ENCODE measurements around the gene ERFL.

Gene ERFL

GRCh38 chr19:41932259-41932719, 4.0 kb upstream of the ERFL start:
- Histone ChIP-seq H3K27me3 (ENCODE audit: insufficient read depth, low read length) (peaks cover 11% of the 10 kb centered on the region; the same call in 1 of the 2 replicates), H3K9me3 (ENCODE audit: low read length) (no peaks in the 10 kb centered on the region), H3K4me2 (ENCODE audit: low read length) (no peak overlapping the region), H3K9me2 (ENCODE audit: low read depth, low read length) (no peaks in the 10 kb centered on the region), H3K79me2 (ENCODE audit: insufficient read depth, low read length) (no peaks in the 10 kb centered on the region), H4K20me1 (ENCODE audit: insufficient read depth, low read length) (no peaks in the 10 kb centered on the region), H3K27ac (ENCODE audit: low read depth, low read length, poor library complexity, severe bottlenecking) (no peak overlapping the region), H2AFZ (ENCODE audit: low read length) (no peak overlapping the region), H3F3A (ENCODE audit: insufficient read depth, low read length) (no peaks in the 10 kb centered on the region), H3K4me3 (ENCODE audit: low read depth, low read length, poor library complexity, severe bottlenecking) (no peak overlapping the region), H3K9ac (ENCODE audit: low read length) (no peak overlapping the region), H3K36me3 (ENCODE audit: insufficient read depth, low read length) (no peaks in the 10 kb centered on the region), H3K4me1 (ENCODE audit: insufficient read depth, low read length, severe bottlenecking) (peaks cover 46% of the 10 kb centered on the region)
- TF ChIP-seq CTCF (IDR thresholded peaks at IDR 0.05; ENCODE audit: low read length) = no peak
- TF ChIP-seq EZH2 (IDR thresholded peaks at IDR 0.05; ENCODE audit: borderline replicate concordance, low read length) = no peak

- no peak overlapping the region for H2AFZ ChIP-seq (ENCODE audit: low read length)
- H3K27ac ChIP-seq (ENCODE audit: low read depth, low read length, poor library complexity, severe bottlenecking) = no peak overlapping the region
- no peaks in the 10 kb centered on the region for H3F3A ChIP-seq (ENCODE audit: insufficient read depth, low read length)
- no peak overlapping the region for H3K4me3 ChIP-seq (ENCODE audit: low read depth, low read length, poor library complexity, severe bottlenecking)
- H3K27me3 ChIP-seq (ENCODE audit: insufficient read depth, low read length) = 0 out of 2 replicates have a peak, but pooled peaks cover 4% of the 10 kb centered on the region
- H3K36me3 ChIP-seq (ENCODE audit: insufficient read depth, low read length) = no peaks in the 10 kb centered on the region
- TF ChIP-seq CTCF (IDR thresholded peaks at IDR 0.05; ENCODE audit: low read length) (peak; percentile 73), EZH2 (IDR thresholded peaks at IDR 0.05; ENCODE audit: borderline replicate concordance, low read length) (no peak)
- H4K20me1 ChIP-seq (ENCODE audit: insufficient read depth, low read length) = no peaks in the 10 kb centered on the region
- peaks cover 35% of the 10 kb centered on the region for H3K4me1 ChIP-seq (ENCODE audit: insufficient read depth, low read length, severe bottlenecking)
- H3K9ac ChIP-seq (ENCODE audit: low read length) = no peak overlapping the region
- H3K79me2 ChIP-seq (ENCODE audit: insufficient read depth, low read length) = no peaks in the 10 kb centered on the region
- no peaks in the 10 kb centered on the region for H3K9me3 ChIP-seq (ENCODE audit: low read length)
- no peaks in the 10 kb centered on the region for H3K9me2 ChIP-seq (ENCODE audit: low read depth, low read length)
- no peak overlapping the region for H3K4me2 ChIP-seq (ENCODE audit: low read length)
Measured at GRCh38 chr19:41930926-41931592, 2.8 kb upstream of the ERFL start.

- Histone ChIP-seq H3K4me2 (ENCODE audit: low read length) (peak overlapping the region; percentile 98; the same call in 1 of the 2 replicates), H3K9me3 (ENCODE audit: low read length) (no peaks in the 10 kb centered on the region), H3K79me2 (ENCODE audit: insufficient read depth, low read length) (no peaks in the 10 kb centered on the region), H3K36me3 (ENCODE audit: insufficient read depth, low read length) (no peaks in the 10 kb centered on the region), H3K9ac (ENCODE audit: low read length) (no peak overlapping the region), H3K4me3 (ENCODE audit: low read depth, low read length, poor library complexity, severe bottlenecking) (no peak overlapping the region), H3K9me2 (ENCODE audit: low read depth, low read length) (no peaks in the 10 kb centered on the region), H3F3A (ENCODE audit: insufficient read depth, low read length) (no peaks in the 10 kb centered on the region), H3K27ac (ENCODE audit: low read depth, low read length, poor library complexity, severe bottlenecking) (no peak overlapping the region), H3K27me3 (ENCODE audit: insufficient read depth, low read length) (peaks cover 8% of the 10 kb centered on the region; the same call in 1 of the 2 replicates), H3K4me1 (ENCODE audit: insufficient read depth, low read length, severe bottlenecking) (peaks cover 31% of the 10 kb centered on the region), H2AFZ (ENCODE audit: low read length) (no peak overlapping the region), H4K20me1 (ENCODE audit: insufficient read depth, low read length) (no peaks in the 10 kb centered on the region)
- TF ChIP-seq CTCF (IDR thresholded peaks at IDR 0.05; ENCODE audit: low read length) (no peak), EZH2 (IDR thresholded peaks at IDR 0.05; ENCODE audit: borderline replicate concordance, low read length) (no peak)
Measured at GRCh38 chr19:41930322-41930722, 2.1 kb upstream of the ERFL start.

Data from OCI-LY1 (cell line).